Right lobe of liver (tissue), 6 donors: ENCODE data around the gene OPALIN. TPM values are rescaled to one million over a fixed set of nuclear protein-coding genes. Genes with fewer than 3 reads are reported as not detected.

Source experiments
- ATAC-seq, 4 donors: fragments of 200-7000 bp; cut with Tn5 transposase; one replicate each; pipeline ENCODE4 v1.9.1; 2020; ENCODE audit warnings: mild to moderate bottlenecking in 4 of 4, moderate library complexity in 4 of 4
- DNase-seq, 3 donors: peaks; one replicate each; pipeline ENCODE4 v3.0.0-alpha.2; 2020
- H3K27ac ChIP-seq, 3 donors: fragments of 200-600 bp; one replicate each; pipeline ENCODE4 v1.8.0; 2022
- H3K27me3 ChIP-seq, 2 donors: fragments of 200-600 bp; one replicate each; pipeline ENCODE4 v1.8.0; 2022
- H3K36me3 ChIP-seq, 4 donors: fragments of 200-600 bp; sonication (generic) in 1 of 4; one replicate each; pipeline versions ENCODE4 v1.5.1 to v1.8.0; 2017 to 2022; ENCODE audit warnings: control low read depth in 1 of 4
- H3K4me1 ChIP-seq, 4 donors: fragments of 200-600 bp; sonication (generic) in 1 of 4; one replicate each; pipeline versions ENCODE4 v1.5.1 to v1.8.0; 2017 to 2022; ENCODE audit warnings: control low read depth in 1 of 4
- H3K4me3 ChIP-seq, 3 donors: fragments of 200-600 bp; one replicate each; pipeline ENCODE4 v1.8.0; 2022
- H3K9me3 ChIP-seq, 4 donors: fragments of 200-600 bp; sonication (generic) in 1 of 4; one replicate each; pipeline versions ENCODE4 v1.5.1 to v1.8.0; 2017 to 2022; ENCODE audit warnings: control low read depth in 1 of 4
- POLR2A ChIP-seq: fragments of 450-650 bp; IDR thresholded peaks from one replicate; pipeline ENCODE4 v1.6.1; 2017; ENCODE audit warnings: antibody characterized with exemption, mild to moderate bottlenecking
- WGBS: methylation state at CpG from one replicate; pipeline ENCODE4 v1.1.6; 2018; ENCODE audit warnings: low coverage, low lambda C conversion rate; ENCODE audit not compliant: insufficient coverage; ENCODE audit errors: missing lambda C conversion rate; 5-methylcytosine and 5-hydroxymethylcytosine counted together
- intact Hi-C, 2 donors: fragments of 100-400 bp; cut with DNase I; formaldehyde crosslinking; loops; one replicate each; pipeline versions ENCODE4 v1.11.2 to v1.14.1; 2022
- total RNA-seq, 6 experiments: library from RNA; depleted of rRNA in 2 of 6; stranded (reverse); fragments of >200 nt in 2 of 6; fragmentation: NEBNext Ultra II Directional in 3 of 6; extraction: Animal tissue kit (Norgen Biotek cat#: 25700) in 3 of 6; gene quantifications; one replicate each; pipeline versions ENCODE4 v1.1.0 to v1.2.4, GENCODE V29; 2016 to 2023
- TF ChIP-seq, protein P1 (sequence below), 4 donors: fragments of 200-600 bp in 3 of 4; fragments of 450-650 bp in 1 of 4; IDR thresholded peaks; one replicate each; pipeline versions ENCODE4 v1.5.1 to v1.8.0; 2016 to 2022; ENCODE audit warnings: antibody characterized with exemption in 4 of 4, mild to moderate bottlenecking in 2 of 4
- donor health status: DM: no; HTN: yes; CAD: no.
- donor health status: DM: no; HTN: no; CAD: no.
- donor health status: DM: no; HTN: no; CAD: no.
- donor health status: DM: no; HTN: yes; CAD: no.
- donor health status: DM: no; HTN: yes; CAD: no.

Gene OPALIN
- total RNA-seq, 6 experiments from 2014 or later = not detected

DNA sequence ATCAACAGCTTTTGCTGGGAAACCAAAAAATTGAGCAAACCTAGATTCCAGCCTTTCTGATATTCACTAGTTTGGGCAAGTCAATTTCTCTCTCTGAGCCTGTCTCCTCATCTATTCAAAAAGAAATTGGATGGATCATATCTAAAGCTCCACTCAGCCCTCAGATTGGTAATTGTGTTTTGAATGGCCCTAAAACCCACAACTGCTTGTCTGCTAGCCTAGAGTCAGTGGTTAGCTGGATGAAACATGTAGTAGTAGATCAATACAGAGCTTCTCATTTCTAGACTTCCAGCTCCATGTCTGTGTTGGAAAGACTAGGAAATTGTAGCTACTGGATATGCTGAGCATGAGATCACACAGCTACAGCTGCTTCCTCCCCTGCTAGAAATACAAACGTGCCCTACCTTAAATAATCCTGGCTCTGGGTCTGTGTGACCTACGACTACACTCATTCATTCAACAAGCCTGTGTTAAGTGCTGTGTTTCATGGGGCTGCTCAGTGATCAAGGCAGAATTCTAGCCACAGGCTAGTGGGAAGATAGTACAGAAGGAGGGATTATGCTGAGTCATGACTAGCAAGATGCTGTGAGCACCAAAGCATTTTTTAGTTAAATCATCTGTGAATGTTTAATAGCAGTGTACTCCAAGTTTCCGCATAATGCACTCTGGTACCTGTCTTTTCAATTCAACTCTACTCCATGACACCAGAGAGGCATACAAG is 38.9 kb downstream of the OPALIN start:
- TF ChIP-seq, protein P1, sequence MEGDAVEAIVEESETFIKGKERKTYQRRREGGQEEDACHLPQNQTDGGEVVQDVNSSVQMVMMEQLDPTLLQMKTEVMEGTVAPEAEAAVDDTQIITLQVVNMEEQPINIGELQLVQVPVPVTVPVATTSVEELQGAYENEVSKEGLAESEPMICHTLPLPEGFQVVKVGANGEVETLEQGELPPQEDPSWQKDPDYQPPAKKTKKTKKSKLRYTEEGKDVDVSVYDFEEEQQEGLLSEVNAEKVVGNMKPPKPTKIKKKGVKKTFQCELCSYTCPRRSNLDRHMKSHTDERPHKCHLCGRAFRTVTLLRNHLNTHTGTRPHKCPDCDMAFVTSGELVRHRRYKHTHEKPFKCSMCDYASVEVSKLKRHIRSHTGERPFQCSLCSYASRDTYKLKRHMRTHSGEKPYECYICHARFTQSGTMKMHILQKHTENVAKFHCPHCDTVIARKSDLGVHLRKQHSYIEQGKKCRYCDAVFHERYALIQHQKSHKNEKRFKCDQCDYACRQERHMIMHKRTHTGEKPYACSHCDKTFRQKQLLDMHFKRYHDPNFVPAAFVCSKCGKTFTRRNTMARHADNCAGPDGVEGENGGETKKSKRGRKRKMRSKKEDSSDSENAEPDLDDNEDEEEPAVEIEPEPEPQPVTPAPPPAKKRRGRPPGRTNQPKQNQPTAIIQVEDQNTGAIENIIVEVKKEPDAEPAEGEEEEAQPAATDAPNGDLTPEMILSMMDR (IDR thresholded peaks at IDR 0.05) = no peak
- no peak for TF ChIP-seq POLR2A
- Histone ChIP-seq H3K36me3 (no peaks in the 10 kb centered on the region), H3K4me3 (no peak overlapping the region), H3K4me1 (no peaks in the 10 kb centered on the region), H3K27me3 (no peaks in the 10 kb centered on the region), H3K27ac (no peak overlapping the region), H3K9me3 (no peaks in the 10 kb centered on the region)
- WGBS = 52% methylated on average over 3 of the region's 3 CpGs
- DNase-seq (no peak), ATAC-seq (no peak)
- intact Hi-C loops = no loop called here

DNA sequence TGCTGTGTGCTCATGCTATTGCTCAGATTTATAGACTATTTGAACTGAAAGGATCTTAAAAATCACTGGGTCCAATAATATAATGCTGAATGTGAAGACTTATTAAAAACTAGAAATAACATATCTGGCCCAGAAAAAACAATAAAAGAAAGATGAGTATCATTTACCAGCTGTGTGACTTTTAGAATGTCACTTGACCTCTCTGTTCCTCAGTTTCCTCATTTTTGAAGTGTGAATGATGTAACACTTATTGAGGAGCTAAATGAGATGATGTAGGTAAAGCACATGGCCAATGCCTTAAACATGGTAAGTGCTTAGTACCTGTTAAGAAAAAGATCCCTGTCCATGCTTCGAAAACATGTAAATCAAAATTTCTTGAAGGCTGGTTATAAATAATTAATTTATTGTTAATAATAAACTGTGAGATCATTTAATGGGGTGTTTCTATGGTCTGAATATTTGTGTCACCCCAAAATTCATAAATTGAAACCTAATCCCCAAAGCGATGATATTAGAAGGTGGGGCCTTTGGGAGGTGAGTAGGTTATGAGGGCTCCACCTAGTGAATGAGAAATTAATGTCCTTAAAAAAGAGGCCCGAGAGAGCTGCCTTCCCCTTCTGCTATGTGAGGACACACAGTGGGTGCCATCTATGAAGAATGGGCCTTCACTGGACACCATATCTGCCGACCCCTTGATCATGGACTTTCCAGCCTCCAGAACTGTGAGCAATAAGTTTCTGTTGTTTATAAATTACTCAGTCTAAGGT is 41.6 kb downstream of the OPALIN start:
- Histone ChIP-seq H3K4me1 (no peaks in the 10 kb centered on the region), H3K4me3 (no peak overlapping the region), H3K9me3 (no peaks in the 10 kb centered on the region), H3K27ac (no peak overlapping the region), H3K27me3 (no peaks in the 10 kb centered on the region), H3K36me3 (no peaks in the 10 kb centered on the region)
- intact Hi-C loops = no loop called here
- TF ChIP-seq, protein P1 (IDR thresholded peaks at IDR 0.05) = no peak
- TF ChIP-seq POLR2A = no peak
- ATAC-seq = no peak
- no peak for DNase-seq
- WGBS = 59% methylated on average over 4 of the region's 4 CpGs

DNA sequence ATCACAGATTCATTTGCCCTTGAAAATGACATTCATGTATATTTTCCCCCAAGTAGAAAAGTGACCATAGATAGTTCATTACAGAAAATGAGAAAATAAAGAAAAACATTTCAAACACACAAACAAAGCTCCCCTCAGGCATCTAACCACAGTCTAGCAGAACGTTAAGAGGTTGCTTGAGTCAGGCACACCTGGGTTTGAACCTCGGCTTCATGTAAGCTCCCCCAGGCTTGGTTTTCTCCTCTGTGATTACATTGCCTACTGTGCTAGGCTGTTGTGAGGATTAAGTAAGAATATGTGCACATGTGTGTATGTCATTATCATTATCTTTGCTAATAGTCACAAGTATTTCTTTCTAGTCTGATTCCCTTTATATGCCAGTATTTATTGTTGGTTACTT is 45.5 kb downstream of the OPALIN start:
- Histone ChIP-seq H3K9me3 (no peaks in the 10 kb centered on the region), H3K36me3 (no peaks in the 10 kb centered on the region), H3K4me1 (no peaks in the 10 kb centered on the region), H3K27me3 (no peaks in the 10 kb centered on the region), H3K27ac (no peak overlapping the region), H3K4me3 (no peak overlapping the region)
- ATAC-seq (no peak), DNase-seq (no peak)
- intact Hi-C loops = no loop called here
- 55% methylated on average over 2 of the region's 2 CpGs for WGBS
- TF ChIP-seq POLR2A = no peak
- TF ChIP-seq, protein P1 (IDR thresholded peaks at IDR 0.05) = no peak

DNA sequence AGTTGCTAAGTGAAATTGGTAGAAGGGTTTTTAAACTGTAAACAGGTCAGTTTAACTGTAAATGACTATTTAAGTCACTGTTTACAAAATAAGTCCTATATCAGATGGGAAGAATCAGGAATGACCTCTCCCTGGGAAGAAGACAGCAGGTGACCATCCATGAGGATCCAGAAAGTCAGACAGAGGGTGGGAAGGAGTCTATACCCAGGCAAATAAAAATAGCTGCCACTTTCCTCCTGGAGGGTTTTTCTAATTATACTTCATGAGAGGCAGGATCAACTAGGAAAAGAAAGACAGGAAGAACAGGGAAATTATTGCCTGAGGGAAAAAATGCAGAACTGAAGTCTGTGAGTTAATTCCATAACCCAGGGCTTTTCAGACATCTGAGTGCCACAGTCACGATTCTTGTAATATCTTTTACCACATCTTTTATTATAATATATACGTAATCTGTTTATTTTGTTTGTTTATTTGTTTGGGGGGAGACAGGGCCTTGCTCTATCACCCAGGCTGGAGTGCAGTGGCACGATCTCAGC is 47.6 kb downstream of the OPALIN start:
- 58% methylated on average over 3 of the region's 3 CpGs for WGBS
- H3K4me3 ChIP-seq = no peak overlapping the region
- H3K27me3 ChIP-seq = no peaks in the 10 kb centered on the region
- no peak for TF ChIP-seq POLR2A
- TF ChIP-seq, protein P1 (IDR thresholded peaks at IDR 0.05) = no peak
- H3K36me3 ChIP-seq = no peaks in the 10 kb centered on the region
- no peak for ATAC-seq
- intact Hi-C loops = no loop called here
- no peak overlapping the region for H3K27ac ChIP-seq
- DNase-seq = no peak
- no peaks in the 10 kb centered on the region for H3K9me3 ChIP-seq
- H3K4me1 ChIP-seq = no peaks in the 10 kb centered on the region
